ENCODE results near the gene TENT5A.
A peak's percentile ranks its signal among the peaks of the same experiment; 100 is the strongest.

Gene TENT5A

GRCh38 chr6:81793821-81794475 is 41.5 kb upstream of the TENT5A start:
- peak; percentile 24 for DNase-seq (ENCODE audit: low read depth, low spot score)
- no peak overlapping the region for H3K4me3 ChIP-seq (ENCODE audit: low read depth, low read length)
- ChIA-PET POLR2A (no interaction called here), CTCF (no interaction called here)
- no peak for TF ChIP-seq CTCF (IDR thresholded peaks at IDR 0.05; ENCODE audit: insufficient read depth, low read length, missing control alignments)

- DNase-seq (ENCODE audit: low read depth, low spot score) = no peak
- H3K4me3 ChIP-seq (ENCODE audit: low read depth, low read length) = no peak overlapping the region
- CTCF ChIA-PET = no interaction called here
- POLR2A ChIA-PET = no interaction called here
- TF ChIP-seq CTCF (IDR thresholded peaks at IDR 0.05; ENCODE audit: insufficient read depth, low read length, missing control alignments) = no peak
These were observed 40.3 kb upstream of the TENT5A start for GRCh38 chr6:81792826-81793225.

- ChIA-PET CTCF (no interaction called here), POLR2A (no interaction called here)
- no peak for TF ChIP-seq CTCF (IDR thresholded peaks at IDR 0.05; ENCODE audit: insufficient read depth, low read length, missing control alignments)
- DNase-seq (ENCODE audit: low read depth, low spot score) = no peak
- no peak overlapping the region for H3K4me3 ChIP-seq (ENCODE audit: low read depth, low read length)
These were observed 39.3 kb upstream of the TENT5A start for GRCh38 chr6:81791756-81792155.

DNA sequence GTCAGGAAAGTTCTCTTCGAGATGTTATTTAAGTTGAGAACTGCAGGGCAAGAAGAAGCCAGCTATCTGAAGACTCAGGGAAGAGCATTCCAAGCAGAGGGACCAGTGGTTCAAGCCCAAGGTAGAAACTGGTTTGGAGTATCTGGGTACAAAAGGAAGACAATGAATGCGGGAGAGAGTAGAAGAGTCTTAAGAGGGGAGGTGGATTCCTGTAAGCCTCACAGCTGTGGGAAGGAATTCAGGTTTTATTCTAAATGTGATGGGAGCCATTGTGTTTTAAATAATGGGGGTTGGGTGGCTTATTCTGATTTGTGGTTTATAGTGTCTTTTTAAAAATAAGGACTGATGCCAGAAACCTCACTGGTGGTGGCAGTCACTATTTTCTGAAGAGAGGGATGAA is 37.6 kb upstream of the TENT5A start:
- CTCF ChIA-PET = no interaction called here
- no peak overlapping the region for H3K4me3 ChIP-seq (ENCODE audit: low read depth, low read length)
- no peak for TF ChIP-seq CTCF (IDR thresholded peaks at IDR 0.05; ENCODE audit: insufficient read depth, low read length, missing control alignments)
- POLR2A ChIA-PET = no interaction called here
- DNase-seq (ENCODE audit: low read depth, low spot score) = no peak

- H3K4me3 ChIP-seq (ENCODE audit: low read depth, low read length) = no peak overlapping the region
- CTCF ChIA-PET = no interaction called here
These were observed 36.8 kb upstream of the TENT5A start for GRCh38 chr6:81789291-81789690.

DNA sequence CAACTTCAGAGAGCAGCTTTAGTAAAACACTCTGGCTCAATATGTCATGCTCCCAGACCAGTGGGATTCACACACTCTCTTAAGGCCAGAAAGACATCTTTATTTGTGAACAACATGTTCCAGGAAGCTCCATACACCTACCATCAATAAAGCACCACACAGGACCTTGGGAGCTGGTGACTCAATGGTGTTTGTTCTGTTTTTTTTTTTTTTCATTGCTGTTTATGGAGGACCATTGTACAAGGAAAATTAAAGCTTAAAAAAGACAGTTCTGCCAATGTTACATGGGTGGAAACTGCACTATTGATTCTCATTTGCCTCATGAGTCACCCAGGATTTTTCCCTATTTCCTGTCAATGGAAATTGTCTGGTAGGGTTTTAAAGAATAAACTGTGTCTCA is 36.3 kb upstream of the TENT5A start:
- POLR2A ChIA-PET = no interaction called here
- CTCF ChIA-PET = interaction anchor here (1.4 kb wide), 1 partner anchor 13 kb away, joined by 3 read pairs; no protein-coding TSS in a partner anchor
- no peak for DNase-seq (ENCODE audit: low read depth, low spot score)
- TF ChIP-seq CTCF (IDR thresholded peaks at IDR 0.05; ENCODE audit: insufficient read depth, low read length, missing control alignments) = no peak
- no peak overlapping the region for H3K4me3 ChIP-seq (ENCODE audit: low read depth, low read length)

More at GRCh38 chr6:81789291-81789690, 36.8 kb upstream of the TENT5A start:
- no peak for TF ChIP-seq CTCF (IDR thresholded peaks at IDR 0.05; ENCODE audit: insufficient read depth, low read length, missing control alignments)
- POLR2A ChIA-PET = no interaction called here
- no peak for DNase-seq (ENCODE audit: low read depth, low spot score)

Data from AG04449 (cell line).